ENCODE data around the gene RAB1A.

The RAB1A gene

DNA sequence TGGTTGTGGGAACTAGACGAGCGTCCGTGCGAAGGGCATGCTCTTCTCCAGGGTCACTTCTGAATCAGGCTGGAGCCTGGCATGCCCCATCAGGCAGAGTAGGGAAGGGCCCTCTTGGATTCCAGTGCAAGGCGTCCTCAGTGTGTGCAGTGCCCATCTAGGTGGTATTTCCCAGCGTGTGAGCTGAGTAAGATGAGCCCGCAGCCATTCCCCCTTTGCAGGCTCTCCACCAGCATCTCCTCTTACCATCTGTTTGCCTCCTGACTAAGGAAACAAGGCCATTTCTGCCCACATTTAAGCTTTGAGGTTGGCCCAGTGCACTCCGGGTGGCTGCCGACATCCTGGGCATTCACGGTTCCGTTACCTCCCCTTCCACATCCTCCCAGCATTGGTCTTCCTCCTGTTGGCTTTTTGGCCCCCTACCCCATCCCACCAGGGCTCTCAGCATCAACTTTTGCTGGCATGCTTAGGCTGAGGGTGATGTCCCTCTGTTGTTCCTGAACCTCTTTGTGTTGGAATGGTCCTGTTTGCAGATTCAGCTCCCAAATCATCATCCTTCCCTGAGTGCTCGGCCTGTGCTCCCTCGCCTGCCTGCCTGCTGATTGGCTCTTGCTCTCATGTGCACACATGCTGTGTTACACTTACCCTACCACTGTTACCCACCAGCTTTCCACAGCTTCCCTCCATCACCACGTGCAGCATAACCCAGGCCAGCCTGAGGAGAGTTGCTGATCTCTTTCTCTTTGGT lies 61.9 kb downstream of the RAB1A start:
- DNase-seq (ENCODE audit: insufficient read length, low spot score) (no peak), FAIRE-seq (no peak)
- no peak for TF ChIP-seq POLR2A (IDR thresholded peaks at IDR 0.05; ENCODE audit: low read depth, low read length)

DNA sequence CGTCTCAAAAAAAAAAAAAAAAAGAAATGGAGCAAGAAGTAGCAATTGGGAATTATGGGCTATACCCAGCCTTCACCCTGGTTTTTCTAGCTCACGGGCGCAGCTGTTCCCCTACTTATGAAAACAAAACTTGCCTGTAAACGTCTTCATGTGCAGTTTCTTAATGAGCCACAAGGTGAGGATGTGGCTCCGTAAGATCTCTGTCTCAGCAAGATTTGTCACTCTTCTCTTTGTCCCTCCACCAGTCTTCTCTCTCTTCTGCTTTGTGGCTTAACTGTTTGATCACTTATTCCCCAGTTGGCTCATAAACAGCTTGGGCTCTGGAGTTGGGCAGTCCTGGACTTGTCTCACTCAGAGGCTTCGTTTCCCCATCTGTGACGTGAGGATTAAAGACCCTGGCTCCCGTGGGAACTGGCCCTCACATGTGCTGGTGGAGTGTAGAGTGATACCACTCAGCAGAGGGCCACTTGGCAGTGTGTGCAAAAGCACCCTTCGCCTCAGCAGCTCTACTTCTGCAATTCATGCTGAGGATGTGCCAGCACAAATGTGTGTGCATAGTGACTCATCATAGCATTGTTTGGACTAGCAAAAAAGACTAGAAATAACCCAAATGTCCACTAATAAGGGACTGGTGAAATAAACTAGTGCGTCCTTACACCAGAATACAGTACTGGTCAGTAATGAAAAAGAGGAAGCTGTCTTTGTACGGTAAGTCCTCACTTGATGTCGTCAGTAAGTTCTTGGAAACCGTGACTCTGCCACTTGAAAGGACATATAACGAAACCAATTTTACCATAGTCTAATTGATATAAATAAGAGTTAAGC lies 65.0 kb downstream of the RAB1A start:
- no peak for TF ChIP-seq POLR2A (IDR thresholded peaks at IDR 0.05; ENCODE audit: low read depth, low read length)
- DNase-seq (ENCODE audit: insufficient read length, low spot score): peak; percentile 49

DNA sequence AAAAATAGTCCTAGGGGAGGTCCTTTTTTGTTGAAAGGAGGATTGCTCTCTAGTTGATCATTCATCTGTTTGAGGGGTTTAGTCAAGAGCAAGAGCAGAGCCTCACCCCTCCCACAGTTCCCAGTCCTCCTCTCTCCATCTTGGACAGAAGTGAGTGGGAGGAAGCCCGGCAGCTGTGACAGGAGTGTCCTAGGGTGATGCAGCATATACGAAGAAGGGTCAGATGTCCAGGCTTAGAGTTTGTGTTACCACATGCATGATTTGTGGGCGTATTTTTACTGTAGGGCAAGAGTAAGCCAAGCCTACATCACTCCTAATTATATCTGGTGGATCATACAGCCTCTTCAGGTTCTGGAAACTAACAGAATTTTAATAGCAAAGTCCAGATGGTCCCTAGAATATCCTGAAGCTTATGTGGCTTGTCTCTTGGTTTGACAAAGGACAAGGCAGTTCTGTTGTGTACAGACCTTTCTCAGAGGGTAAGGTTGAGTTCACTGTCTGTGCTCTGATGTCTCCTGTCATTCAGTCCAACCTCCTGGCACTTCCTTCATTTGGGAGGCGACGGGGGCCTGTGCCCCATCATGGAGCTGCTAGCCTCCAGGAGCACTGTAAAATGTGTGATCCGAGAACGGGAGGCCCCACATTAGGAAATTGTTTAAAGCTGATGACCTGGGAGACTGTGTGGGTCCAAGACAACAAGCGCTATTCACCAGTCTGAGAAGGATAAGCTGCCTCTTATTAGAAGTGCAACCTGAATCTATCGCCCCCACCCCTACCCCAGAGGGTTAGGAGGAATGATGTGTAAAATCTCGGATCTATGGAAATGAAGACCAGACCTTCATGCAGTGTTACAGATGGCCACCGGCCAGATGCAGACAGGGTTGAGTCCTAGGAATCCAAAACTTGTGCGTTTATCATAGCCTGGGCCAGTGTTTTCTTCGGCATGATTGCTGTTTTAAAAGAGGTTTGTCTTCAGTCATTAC lies 66.8 kb downstream of the RAB1A start:
- DNase-seq (ENCODE audit: insufficient read length, low spot score) (no peak), FAIRE-seq (no peak)
- no peak for TF ChIP-seq POLR2A (IDR thresholded peaks at IDR 0.05; ENCODE audit: low read depth, low read length)

More for the DNA sequence above, 65.0 kb downstream of the RAB1A start:
- FAIRE-seq: peak; percentile 30

DNA sequence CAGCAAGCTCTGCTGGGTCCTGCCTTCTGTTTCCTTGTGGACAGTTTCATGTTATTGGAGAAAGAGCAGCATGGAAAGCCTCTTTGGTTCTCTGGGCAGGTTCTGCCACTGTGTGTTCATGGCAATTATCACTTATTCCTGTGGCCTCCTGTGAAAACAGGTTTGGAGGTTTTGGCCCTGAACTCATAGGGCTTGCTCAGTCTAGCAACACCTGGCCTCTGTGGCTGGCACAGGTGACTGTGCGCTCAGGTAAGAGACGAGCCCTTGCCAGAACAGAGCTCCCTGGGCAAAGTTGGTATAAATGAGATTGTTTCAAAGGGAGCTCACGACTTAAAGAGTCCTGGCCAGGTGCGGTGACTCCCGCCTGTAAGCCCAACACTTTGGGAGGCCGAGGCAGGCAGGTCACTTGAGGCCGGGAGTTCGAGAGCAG lies 68.0 kb downstream of the RAB1A start:
- FAIRE-seq (no peak), DNase-seq (ENCODE audit: insufficient read length, low spot score) (no peak)
- no peak for TF ChIP-seq POLR2A (IDR thresholded peaks at IDR 0.05; ENCODE audit: low read depth, low read length)

DNA sequence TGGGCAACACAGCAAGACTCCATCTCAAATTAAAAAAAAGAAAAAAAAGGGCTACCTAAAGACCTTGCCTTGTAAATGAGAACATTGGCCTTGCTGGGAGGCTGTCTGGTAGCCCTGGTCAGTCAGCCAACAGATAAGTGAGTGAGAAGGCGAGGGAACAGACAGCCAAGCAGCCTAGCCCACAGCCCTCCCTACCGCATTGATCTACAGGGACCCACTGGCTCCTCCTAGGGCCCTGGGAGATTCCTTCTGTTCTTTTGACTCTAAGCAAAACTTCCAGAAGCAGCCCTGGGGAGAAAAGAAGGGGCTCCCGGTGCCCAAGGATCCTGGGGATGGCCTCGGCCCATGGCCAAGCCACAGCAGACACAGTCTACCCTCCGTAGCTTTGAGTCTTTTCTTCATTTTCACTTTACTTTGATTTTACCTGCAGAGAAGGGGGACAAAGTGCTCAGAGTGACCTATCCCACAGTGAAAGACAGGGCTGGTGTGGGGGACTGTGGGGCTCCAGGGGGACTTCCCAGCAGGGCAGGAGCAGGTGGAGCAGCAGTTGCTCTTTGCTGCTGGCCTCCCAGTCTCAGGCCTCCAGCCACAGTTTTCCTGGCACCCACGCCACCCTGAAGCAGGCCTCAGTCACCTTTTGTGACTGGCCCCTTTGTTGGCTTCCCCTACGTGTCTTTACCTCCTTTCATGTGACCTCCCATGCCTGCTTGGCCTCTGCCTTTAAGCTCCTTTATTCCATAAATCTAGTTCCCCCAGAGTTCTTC lies 68.6 kb downstream of the RAB1A start:
- FAIRE-seq (no peak), DNase-seq (ENCODE audit: insufficient read length, low spot score) (no peak)
- TF ChIP-seq POLR2A (IDR thresholded peaks at IDR 0.05; ENCODE audit: low read depth, low read length): no peak

DNA sequence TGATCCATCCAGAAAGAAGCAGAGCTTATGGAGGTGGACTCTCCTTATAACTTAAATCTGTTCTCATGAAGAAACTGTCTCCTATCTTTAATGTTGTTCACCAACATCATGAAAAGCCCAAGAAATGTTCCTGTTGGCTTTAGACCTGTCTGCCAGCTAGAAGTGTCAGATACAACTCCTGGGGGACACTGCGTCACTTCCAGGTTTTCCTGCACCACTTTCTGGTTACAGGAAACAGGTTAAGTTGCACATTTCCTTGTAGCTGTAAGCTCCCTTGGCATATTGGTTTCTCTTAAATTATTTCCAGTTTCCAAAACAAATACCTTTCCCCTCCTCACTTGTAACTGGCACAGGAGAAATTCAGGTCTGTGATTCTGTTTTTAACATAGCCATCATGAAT lies 70.8 kb downstream of the RAB1A start:
- FAIRE-seq (no peak), DNase-seq (ENCODE audit: insufficient read length, low spot score) (no peak)
- no peak for TF ChIP-seq POLR2A (IDR thresholded peaks at IDR 0.05; ENCODE audit: low read depth, low read length)

DNA sequence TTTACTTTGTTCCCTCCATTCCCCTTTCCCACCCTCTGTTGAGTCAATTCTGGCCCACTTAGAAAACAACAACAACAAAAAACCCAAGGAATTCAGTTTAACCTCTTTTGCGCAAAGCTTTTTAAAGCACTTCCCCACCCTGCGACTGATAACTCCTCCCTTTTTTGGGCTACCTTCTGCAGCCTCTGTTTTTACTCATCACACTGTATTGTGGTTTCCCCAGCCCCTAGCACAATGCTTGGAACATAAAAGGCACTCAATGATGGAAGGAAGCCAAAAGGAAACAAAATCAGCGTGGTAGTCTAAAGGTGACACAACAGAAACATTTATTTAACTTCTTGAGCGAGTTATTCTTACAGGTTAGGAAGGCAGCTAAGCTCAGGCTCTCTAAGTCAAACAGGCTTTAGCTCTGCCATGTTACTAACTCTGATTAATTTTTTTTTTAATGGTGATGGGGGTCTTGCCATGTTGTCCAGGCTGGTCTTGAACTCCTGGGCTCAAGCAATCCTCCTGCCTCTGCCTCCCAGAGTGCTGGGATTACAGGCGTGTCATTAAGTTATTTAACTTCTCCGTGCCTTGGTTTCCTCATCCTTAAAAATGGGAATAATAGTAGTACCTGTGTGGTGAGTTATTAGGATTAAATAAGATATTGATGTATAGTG lies 72.4 kb downstream of the RAB1A start:
- no peak for TF ChIP-seq POLR2A (IDR thresholded peaks at IDR 0.05; ENCODE audit: low read depth, low read length)
- no peak for DNase-seq (ENCODE audit: insufficient read length, low spot score)
- FAIRE-seq: no peak

DNA sequence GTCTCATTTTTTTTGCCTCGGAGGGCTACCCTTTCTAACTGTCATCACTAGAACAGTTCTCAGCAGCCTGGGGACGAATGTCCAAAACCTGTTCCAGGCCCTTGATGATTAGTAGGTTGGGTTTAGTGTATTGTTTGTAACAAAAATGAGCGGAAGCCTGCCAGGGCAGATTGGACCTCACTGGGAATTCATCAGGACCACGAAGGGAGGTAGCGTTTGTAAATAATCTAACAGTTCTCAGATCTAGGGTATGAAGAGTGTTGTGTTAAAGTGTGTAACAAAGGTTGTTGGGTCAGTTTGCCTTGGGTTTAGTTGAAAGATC lies 72.9 kb downstream of the RAB1A start:
- TF ChIP-seq POLR2A (IDR thresholded peaks at IDR 0.05; ENCODE audit: low read depth, low read length): no peak
- FAIRE-seq: no peak

DNA sequence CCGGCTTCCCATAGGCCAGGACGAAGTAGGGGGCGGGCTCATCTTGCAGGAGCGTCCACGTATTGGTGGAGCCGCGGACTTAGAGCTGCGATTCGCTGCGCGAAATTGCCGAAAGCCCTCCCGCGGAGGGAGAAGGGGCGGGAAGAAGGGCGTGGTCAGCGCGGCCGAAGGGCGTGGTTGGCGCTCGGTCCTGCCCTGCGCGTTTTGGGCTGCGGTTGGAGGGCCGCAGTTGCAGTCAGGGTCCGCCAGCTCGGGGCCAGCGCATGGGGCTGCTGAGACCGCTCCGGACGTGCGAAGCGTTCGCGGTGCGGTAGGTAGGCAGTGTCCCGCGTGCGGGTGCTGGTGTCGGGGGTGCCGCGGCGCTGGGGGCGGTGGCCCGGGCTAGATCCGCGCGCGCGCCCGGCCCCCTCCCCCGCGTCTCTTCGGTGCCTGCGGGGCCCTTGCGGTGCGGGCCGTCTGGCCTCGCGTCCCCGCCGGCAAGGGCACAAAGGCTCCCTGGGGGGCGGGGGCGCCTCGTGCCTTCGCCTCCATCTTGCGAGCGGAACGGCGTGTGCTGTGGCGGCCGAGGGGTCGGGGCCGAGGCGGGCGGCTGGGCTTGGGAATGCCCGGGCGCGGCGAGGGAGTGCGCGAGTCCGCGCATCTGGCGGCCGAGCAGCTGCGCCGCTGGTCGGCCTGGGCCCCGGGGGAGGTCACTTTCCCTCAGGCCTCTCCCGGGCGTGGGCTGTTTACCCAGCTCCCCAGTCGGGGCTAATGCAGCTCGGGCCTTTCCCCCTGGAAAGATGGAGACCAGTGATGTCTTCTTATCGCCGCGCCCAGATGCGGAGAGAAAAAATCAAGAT lies 73.5 kb downstream of the RAB1A start, which contains the start of gene CEP68:
Gene CEP68, plus strand, starts transcription at position 202 of the 839 bp plus-strand sequence. CDS start 13,029 bp downstream, outside the sequence.
- FAIRE-seq (peak; percentile 94), DNase-seq (ENCODE audit: insufficient read length, low spot score) (peak; percentile 95)
- peak; percentile 91 for TF ChIP-seq POLR2A (IDR thresholded peaks at IDR 0.05; ENCODE audit: low read depth, low read length)

More for the DNA sequence above, 72.9 kb downstream of the RAB1A start:
- DNase-seq (ENCODE audit: insufficient read length, low spot score): no peak

DNA sequence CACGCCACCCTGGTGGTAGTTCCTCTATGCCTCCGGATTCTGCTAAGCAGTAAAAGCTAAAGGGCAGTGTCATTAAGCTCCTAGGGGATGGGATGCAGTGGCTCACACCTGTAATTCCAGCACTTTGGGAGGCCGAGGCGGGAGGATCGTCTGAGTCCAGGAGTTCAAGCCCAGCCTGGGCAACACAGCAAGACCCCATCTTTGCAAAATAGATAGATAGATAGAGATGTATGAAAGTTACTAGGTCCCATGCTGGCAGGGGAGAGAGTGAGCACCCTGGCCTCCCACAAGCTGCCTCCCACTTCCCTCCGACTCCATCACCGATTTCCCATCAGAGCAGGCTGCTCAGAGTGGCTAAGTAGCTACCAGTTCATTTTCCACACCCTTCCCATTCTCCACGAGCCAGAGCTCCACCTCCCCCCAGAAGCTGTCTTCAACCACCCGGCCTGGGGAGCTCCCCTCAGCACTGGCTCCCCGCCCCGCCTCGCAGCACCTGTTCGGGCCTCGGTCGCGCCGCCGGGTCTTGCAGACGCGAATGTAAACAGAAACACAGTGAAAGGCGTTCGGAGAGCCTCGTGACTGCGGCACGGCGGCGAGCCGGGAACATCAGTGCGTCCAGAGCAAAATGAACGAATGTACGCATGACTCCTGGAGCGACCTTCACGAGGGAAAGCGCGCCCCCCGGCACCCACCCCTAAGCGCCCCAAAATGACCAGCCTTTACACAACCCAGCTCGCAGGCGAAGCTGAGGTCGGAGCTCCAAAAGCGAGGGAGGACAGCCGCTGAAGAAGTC lies 74.3 kb downstream of the RAB1A start:
- no peak for TF ChIP-seq POLR2A (IDR thresholded peaks at IDR 0.05; ENCODE audit: low read depth, low read length)
- DNase-seq (ENCODE audit: insufficient read length, low spot score): peak; percentile 57

More for the DNA sequence above, 74.3 kb downstream of the RAB1A start:
- FAIRE-seq: no peak

Data from H54 (cell line).